GM19023 (cell line): Measurements from ENCODE around the gene PHLPP1.

Experiments
- ATAC-seq: cut with Tn5 transposase; IDR thresholded peaks from one replicate; pipeline ENCODE4 v1.9.1; 2021; ENCODE audit warnings: mild to moderate bottlenecking, moderate library complexity; ENCODE audit not compliant: unreplicated experiment

Gene PHLPP1

GRCh38 chr18:62842898-62843297 is 127.6 kb downstream of the PHLPP1 start:
- no peak for ATAC-seq

- ATAC-seq: peak; percentile 78
Measured at GRCh38 chr18:62844850-62845643, 129.7 kb downstream of the PHLPP1 start.

GRCh38 chr18:62846313-62846712 is 131.0 kb downstream of the PHLPP1 start:
- no peak for ATAC-seq

GRCh38 chr18:62847081-62847480 is 131.7 kb downstream of the PHLPP1 start:
- no peak for ATAC-seq

GRCh38 chr18:62848946-62849345 is 133.6 kb downstream of the PHLPP1 start:
- ATAC-seq: no peak

- no peak for ATAC-seq
Measured at GRCh38 chr18:62850619-62851306, 135.4 kb downstream of the PHLPP1 start.

- ATAC-seq: no peak
Measured at GRCh38 chr18:62852851-62853250, 137.5 kb downstream of the PHLPP1 start.

GRCh38 chr18:62856294-62856693 is 141.0 kb downstream of the PHLPP1 start:
- ATAC-seq: no peak

GRCh38 chr18:62857263-62857976 is 142.1 kb downstream of the PHLPP1 start:
- ATAC-seq: no peak

GRCh38 chr18:62860062-62860461 is 144.7 kb downstream of the PHLPP1 start:
- ATAC-seq: no peak

GRCh38 chr18:62862466-62862865 is 147.1 kb downstream of the PHLPP1 start:
- ATAC-seq: no peak

- ATAC-seq: no peak
Measured at GRCh38 chr18:62863579-62864001, 148.2 kb downstream of the PHLPP1 start.

- ATAC-seq: no peak
Measured at GRCh38 chr18:62865498-62865897, 150.2 kb downstream of the PHLPP1 start.

GRCh38 chr18:62867534-62867933 is 152.2 kb downstream of the PHLPP1 start:
- no peak for ATAC-seq

GRCh38 chr18:62868645-62869044 is 153.3 kb downstream of the PHLPP1 start:
- ATAC-seq: no peak

- no peak for ATAC-seq
Measured at GRCh38 chr18:62870643-62871042, 155.3 kb downstream of the PHLPP1 start.

- no peak for ATAC-seq
Measured at GRCh38 chr18:62875323-62875722, 160.0 kb downstream of the PHLPP1 start.

- ATAC-seq: no peak
Measured at GRCh38 chr18:62876111-62876510, 160.8 kb downstream of the PHLPP1 start.

- no peak for ATAC-seq
Measured at GRCh38 chr18:62876828-62877227, 161.5 kb downstream of the PHLPP1 start.

- ATAC-seq: no peak
Measured at GRCh38 chr18:62877411-62878221, 162.3 kb downstream of the PHLPP1 start.

GRCh38 chr18:62878305-62878704 is 163.0 kb downstream of the PHLPP1 start:
- no peak for ATAC-seq
